D721Med (cell line): Measurements from ENCODE around the gene MEIS1.
"Not testable (repeated sequence)": the region's sequence is repeated elsewhere in the genome, so short reads cannot be mapped to it uniquely, and the experiment has no call there.

Experiments used
- DNase-seq: peaks from one replicate; pipeline ENCODE4 v3.0.0; 2011; ENCODE audit warnings: low spot score; ENCODE audit not compliant: insufficient read length
- FAIRE-seq: peaks from 2 replicates; lab custom pipeline; 2011; peaks lifted over from hg19 to GRCh38; lab: Jason Lieb, UNC
- TF ChIP-seq, protein P1 (sequence below): IDR thresholded peaks from 2 replicates; pipeline ENCODE4 v1.5.1; 2012; ENCODE audit warnings: mild to moderate bottlenecking, control low read depth; ENCODE audit not compliant: insufficient read depth; ENCODE audit errors: missing control alignments

Gene MEIS1

DNA sequence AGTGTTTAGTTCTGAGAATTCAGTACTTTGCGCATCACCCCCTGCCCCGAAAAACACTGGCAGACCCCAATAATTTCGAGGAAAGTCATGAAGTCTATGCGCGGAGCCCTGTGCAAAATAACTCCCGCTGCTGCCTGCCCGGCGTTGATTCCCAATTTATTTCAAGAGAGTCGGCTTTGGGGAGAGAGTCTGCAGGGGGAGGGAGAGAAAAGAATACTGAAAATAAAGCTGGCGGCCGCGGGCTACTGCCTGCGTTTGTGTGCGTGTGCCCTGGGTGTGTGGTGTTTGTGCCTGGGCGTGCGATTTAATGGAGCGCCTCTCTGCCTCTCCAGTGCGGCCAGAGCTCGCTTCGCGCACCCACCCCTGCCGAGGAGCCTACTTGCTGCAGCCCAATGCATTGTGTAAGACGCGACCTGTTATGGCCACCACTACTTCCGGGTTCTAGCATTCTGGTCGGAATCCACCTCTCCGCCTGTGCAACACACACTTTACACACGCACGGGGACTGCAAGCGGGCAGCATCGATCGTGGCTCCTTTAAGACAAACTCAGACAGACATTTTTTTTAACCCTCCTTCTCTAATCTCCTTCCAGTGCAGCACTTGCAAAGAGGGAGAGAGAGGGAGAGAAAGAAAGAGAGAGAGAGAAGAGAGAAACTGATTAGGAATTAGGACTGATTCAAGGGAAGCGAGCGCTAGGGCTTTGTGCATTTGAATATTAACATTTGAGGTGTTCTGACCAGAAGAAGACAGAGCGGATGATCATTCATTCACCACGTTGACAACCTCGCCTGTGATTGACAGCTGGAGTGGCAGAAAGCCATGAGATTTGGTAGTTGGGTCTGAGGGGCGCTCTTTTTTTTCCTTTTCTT is at the start of gene MEIS1:
MEIS1 (plus strand) TSS at position 447 of the 870 bp plus-strand sequence. CDS start 732 bp downstream, outside the sequence.
- FAIRE-seq (no peak), DNase-seq (no peak)
- TF ChIP-seq, protein P1, sequence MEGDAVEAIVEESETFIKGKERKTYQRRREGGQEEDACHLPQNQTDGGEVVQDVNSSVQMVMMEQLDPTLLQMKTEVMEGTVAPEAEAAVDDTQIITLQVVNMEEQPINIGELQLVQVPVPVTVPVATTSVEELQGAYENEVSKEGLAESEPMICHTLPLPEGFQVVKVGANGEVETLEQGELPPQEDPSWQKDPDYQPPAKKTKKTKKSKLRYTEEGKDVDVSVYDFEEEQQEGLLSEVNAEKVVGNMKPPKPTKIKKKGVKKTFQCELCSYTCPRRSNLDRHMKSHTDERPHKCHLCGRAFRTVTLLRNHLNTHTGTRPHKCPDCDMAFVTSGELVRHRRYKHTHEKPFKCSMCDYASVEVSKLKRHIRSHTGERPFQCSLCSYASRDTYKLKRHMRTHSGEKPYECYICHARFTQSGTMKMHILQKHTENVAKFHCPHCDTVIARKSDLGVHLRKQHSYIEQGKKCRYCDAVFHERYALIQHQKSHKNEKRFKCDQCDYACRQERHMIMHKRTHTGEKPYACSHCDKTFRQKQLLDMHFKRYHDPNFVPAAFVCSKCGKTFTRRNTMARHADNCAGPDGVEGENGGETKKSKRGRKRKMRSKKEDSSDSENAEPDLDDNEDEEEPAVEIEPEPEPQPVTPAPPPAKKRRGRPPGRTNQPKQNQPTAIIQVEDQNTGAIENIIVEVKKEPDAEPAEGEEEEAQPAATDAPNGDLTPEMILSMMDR: no peak

DNA sequence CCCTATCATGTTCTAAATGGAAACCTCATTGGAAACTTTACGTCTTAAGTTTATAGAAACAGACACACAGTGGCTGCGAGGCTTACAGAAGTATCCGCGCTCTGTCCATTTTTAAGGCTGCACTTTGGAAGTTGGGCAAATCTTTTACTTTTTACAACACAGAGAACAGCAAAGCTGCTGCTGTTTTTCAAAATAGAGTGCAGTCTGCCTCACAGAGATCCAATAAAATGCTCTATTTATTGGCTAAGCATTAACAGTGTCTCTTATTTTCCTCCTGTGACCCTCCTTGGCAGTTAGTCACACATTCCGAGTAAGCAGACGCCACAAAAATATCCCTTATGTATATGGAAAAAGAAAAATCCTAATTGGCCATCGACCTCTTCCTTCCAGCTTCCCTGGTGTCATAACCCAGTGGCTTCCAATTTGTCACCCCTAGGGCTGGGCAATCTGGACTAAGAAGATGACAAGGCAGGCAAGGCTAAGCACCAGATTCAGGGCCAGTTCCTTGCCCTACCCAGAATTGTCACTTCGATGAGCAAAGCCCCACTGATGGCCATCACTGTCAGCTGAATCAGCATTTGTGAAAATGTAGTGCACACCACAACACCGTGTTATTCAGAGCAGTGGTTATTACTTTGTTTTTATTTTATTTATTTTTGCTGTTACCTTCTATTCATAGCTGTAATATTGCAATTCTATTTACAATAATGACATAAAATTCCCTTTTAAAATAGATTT is 47.7 kb upstream of the MEIS1 start:
- TF ChIP-seq, protein P1: no peak
- no peak for FAIRE-seq
- no peak for DNase-seq

DNA sequence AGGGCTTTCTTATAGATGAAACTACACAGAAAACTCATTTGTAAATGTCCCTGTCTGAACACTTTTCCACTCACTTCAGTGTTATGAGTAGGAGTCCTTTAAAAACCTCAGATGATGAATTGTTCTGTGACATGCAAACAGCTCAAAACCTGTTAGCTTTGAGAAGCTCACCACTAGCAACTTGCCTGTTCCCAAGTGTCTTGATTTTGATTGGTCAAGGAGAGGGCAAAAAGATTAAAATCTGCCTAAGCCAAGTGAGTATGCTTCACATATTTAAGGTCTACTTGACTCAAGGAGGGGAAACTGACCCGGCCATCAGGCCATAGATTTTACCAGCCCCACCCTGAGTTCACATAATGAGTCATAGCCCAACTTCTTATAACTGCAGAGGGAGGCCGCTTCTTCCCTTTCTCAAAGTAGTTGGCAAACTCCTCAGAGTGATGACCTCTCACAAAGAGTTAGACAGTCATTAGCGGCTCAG is 45.2 kb upstream of the MEIS1 start:
- FAIRE-seq: no peak
- DNase-seq: no peak
- TF ChIP-seq, protein P1: no peak

DNA sequence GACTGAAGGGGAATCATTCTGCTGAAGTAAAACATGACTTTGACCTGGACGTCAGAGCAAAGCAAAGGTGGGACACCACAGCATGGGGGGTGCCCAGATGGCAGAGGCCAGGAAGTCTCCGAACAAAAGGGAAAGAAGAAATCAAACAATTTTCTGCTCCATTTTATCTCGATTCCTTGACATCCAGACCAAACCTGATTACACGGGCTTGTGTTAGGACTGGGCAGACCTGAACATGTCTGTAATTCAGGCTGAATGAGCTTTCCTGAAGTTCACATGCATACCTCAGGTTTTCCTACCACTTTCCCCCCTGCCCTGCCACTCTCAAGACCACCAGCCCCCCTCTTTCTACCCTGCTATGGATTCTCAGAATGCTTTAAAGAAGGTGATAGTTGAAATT is 44.8 kb upstream of the MEIS1 start:
- FAIRE-seq: no peak
- DNase-seq: no peak
- TF ChIP-seq, protein P1: no peak

DNA sequence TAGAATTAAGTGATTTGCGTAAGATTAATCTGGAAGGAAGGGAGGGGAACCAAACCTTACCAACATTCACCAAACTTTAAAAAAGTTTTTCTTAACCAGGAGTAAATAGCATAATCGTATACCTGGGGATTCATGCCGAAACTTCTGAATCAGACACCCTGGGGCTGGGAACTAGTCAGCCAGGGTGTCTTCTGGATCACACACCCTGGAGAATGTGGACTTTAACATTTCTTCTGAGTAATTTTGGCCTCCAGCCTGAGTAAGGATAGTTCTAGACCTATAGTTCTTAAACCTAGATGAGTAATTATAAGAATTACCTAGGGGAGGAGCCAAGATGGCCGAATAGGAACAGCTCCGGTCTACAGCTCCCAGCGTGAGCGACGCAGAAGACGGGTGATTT is 44.1 kb upstream of the MEIS1 start:
- TF ChIP-seq, protein P1: no peak
- DNase-seq (no peak), FAIRE-seq (no peak)

DNA sequence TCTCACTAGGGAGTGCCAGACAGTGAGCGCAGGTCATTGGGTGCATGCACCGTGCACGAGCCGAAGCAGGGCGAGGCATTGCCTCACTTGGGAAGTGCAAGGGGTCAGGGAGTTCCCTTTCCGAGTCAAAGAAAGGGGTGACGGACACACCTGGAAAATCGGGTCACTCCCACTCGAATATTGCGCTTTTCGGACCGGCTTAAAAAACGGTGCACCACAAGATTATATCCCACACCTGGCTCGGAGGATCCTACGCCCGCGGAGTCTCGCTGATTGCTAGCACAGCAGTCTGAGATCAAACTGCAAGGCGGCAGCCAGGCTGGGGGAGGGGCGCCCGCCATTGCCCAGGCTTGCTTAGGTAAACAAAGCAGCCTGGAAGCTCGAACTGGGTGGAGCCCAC is 43.7 kb upstream of the MEIS1 start:
- not testable (repeated sequence) for FAIRE-seq, DNase-seq

DNA sequence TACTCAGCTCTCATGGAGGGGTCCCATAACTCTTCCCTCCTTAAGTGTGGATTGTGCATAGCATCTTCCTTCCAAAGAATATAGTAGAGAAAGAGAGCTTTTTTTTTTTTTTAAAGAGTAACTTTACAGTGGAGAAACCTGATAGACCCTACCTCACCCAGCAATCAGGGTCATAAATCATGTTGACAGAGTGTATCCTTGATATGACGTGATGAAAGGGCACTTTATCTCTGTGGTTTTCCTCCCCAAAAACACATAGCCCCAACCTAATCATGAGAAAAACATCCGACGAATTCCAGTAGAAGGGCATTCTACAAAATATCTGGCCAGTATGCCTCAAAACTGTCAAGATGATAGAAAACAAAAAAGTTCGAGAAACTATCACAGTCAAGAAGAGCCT is 29.5 kb upstream of the MEIS1 start:
- FAIRE-seq (no peak), DNase-seq (no peak)
- TF ChIP-seq, protein P1: no peak
